GM13976 (cell line): ENCODE data around the gene MORN4.
"Not testable (repeated sequence)": the region's sequence is repeated elsewhere in the genome, so short reads cannot be mapped to it uniquely, and the experiment has no call there.

ENCODE experiments used
- DNase-seq: peaks from one replicate; pipeline ENCODE4 v3.0.0; 2012; ENCODE audit warnings: low spot score
- in situ Hi-C: fragments of 300-500 bp; cut with MboI; formaldehyde crosslinking; loops from one replicate; pipeline ENCODE4 v1.12.0; 2022; ENCODE audit warnings: low sequenced_read_pairs, mixed read lengths, inconsistent platforms; ENCODE audit not compliant: unreplicated experiment
- TF ChIP-seq, protein P1 (sequence below): IDR thresholded peaks from 2 replicates; pipeline ENCODE4 v1.5.1; 2012; ENCODE audit warnings: borderline replicate concordance, mild to moderate bottlenecking; ENCODE audit not compliant: insufficient read depth; ENCODE audit errors: extremely low read depth, missing control alignments, control extremely low read depth

Gene MORN4

DNA sequence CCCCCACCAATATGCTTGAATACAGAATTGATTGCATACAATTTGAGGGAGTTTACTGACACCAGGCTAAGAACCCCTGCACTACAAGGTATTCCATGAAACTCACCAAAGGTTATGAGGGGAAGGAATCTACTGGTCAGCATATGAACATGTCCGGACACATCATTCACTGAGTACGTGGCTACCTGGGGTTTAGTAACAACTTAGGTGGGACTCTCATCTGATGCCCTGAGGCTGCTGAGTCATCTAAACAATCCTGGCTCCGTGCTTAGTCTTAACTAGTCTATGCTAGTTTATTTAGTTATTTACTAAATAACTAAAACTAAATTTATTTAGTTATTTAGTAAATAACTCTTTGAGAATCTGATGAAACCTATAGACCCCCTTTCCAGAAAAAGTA is 18.5 kb upstream of the MORN4 start:
- no peak for DNase-seq
- TF ChIP-seq, protein P1, sequence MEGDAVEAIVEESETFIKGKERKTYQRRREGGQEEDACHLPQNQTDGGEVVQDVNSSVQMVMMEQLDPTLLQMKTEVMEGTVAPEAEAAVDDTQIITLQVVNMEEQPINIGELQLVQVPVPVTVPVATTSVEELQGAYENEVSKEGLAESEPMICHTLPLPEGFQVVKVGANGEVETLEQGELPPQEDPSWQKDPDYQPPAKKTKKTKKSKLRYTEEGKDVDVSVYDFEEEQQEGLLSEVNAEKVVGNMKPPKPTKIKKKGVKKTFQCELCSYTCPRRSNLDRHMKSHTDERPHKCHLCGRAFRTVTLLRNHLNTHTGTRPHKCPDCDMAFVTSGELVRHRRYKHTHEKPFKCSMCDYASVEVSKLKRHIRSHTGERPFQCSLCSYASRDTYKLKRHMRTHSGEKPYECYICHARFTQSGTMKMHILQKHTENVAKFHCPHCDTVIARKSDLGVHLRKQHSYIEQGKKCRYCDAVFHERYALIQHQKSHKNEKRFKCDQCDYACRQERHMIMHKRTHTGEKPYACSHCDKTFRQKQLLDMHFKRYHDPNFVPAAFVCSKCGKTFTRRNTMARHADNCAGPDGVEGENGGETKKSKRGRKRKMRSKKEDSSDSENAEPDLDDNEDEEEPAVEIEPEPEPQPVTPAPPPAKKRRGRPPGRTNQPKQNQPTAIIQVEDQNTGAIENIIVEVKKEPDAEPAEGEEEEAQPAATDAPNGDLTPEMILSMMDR, result no peak
- in situ Hi-C loops, result no loop called here

DNA sequence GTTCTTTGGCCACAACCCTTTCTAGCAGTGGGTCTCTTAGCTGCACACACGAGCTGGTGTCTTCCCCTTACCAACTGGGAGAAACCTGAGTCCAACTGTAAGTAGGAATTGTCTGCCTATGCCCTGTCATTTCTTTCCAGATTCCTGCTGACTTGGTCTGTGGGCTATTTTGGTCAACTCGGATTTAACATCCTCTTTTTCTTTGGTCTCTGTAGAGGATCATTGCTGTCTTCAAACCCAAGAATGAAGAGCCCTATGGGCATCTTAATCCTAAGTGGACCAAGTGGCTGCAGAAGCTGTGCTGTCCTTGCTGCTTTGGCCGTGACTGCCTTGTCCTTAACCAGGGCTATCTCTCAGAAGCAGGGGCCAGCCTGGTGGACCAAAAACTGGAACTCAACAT is 17.4 kb upstream of the MORN4 start:
- in situ Hi-C loops, result no loop called here

DNA sequence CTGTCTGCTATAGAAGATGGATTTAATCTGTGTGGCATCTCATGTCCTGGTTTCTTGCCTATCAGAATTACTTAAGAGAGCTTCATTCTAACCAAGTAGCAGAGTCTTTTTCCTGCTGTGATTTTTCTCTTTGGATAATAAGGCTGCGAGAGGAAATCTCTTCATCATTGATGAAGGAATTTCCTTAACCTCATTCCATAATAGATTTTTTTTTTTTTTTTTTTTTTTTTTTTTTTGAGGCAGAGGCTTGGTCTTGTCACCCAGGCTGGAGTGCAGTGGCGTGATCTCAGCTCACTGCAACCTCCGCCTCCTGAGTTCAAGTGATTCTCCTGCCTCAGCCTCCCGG is 16.1 kb upstream of the MORN4 start:
- in situ Hi-C loops, DNase-seq: not testable (repeated sequence)

More for the DNA sequence above, 17.4 kb upstream of the MORN4 start:
- TF ChIP-seq, protein P1, result no peak
- no peak for DNase-seq

DNA sequence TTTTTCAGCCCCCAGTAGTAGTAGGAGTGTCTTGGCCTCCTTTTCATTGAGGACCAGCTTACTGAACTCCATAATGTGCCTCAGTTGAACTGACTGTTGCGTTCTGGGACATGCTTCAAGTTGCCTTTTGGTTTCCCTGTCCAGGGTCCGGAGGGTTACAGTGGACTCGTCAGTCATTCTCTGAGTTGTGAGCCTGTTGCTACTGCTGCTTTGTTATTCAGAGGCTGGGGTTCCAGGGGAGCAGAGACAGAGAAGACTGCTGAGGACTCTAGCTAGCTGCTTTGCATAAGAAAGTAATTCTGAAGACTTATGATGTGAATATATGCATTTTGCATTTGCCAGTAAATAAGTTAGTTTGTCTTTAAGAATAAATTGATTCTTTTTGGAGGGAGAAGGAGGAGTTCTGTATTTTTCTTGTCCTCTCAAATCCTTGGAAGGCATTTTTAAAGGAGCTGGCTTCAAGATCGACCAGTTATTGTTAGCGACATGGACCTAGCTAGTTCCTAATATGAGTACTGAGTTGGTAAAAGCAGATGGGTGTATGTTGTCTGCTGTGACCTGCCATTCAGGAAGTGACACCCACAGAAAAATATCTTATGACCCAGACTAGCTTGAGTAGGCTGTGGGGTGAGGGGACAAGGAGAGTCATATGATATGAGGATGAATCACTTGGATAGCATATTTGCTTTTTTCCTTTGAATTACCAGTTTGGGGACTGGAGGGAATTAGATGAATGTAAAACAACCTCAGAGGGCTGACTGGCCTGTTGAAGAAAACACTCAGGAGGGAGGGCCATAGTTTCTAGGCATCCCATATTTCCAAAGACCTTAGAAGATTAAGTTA is 15.5 kb upstream of the MORN4 start:
- in situ Hi-C loops, result no loop called here
- DNase-seq, result peak; percentile 68
- TF ChIP-seq, protein P1, result no peak

DNA sequence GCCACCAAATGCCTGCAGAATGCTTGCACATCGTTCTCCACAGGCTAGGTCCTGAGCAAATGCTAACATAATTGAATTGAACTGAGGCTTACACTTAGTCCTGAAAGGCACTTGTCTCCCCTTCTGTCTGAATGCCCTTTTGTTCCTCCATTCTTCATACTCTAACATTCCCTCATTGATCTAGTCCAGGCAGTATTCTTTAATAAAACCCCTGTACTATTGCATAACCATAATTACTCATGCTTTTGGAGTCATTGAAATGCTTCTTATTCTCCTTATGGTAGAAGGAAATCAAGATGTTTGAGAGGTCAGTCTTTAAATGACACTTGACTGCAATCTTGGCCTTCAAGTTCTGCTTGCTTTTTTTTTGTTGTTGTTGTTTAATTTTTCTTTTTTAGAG is 14.3 kb upstream of the MORN4 start:
- in situ Hi-C loops, result no loop called here
- TF ChIP-seq, protein P1, result no peak
- no peak for DNase-seq

DNA sequence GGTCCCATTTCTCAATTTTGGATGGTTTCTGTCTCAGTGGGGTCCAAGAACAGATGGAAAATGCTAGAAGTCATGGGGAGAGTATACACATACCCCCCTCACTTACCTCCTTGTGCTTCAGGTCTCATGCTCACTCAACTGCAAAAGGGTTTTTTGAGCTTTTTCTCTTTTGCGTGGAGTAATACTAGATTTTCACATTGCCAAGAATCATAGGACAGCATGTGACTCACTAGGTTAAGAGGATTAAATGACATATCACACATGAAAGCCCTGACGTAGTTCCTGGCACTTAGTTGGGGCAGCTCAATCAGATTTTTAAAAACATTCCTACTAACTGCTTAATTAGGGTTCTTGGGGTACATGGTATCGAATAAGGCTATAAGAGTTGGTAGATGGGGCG is 11.6 kb upstream of the MORN4 start:
- TF ChIP-seq, protein P1, result no peak
- DNase-seq, result no peak
- in situ Hi-C loops, result no loop called here

DNA sequence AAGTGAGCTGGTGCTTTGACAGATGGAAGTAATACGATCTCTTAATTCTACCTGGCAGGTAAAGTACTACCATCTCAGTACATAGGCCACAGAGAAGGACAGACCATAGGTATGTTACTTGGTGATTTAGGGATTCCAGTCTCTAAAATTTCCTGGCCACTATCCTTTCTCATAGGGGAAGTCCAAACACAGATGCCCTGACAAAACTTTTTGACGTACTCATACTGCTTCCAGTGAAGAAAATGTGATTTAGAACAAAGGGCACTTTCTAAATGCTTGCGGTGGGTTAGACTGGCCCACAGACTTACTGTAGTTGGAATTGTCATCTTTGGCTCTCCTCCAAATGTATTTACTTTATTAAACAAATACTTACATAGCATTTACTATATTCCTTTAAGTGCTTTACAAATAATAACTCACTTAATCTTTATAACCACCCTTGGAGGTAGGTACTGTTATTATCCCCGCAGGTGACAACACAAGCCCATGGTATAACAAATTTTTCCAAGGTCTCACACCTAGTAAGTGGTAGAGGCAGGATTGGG is 10.2 kb upstream of the MORN4 start:
- in situ Hi-C loops, result no loop called here
- no peak for DNase-seq
- TF ChIP-seq, protein P1, result no peak

DNA sequence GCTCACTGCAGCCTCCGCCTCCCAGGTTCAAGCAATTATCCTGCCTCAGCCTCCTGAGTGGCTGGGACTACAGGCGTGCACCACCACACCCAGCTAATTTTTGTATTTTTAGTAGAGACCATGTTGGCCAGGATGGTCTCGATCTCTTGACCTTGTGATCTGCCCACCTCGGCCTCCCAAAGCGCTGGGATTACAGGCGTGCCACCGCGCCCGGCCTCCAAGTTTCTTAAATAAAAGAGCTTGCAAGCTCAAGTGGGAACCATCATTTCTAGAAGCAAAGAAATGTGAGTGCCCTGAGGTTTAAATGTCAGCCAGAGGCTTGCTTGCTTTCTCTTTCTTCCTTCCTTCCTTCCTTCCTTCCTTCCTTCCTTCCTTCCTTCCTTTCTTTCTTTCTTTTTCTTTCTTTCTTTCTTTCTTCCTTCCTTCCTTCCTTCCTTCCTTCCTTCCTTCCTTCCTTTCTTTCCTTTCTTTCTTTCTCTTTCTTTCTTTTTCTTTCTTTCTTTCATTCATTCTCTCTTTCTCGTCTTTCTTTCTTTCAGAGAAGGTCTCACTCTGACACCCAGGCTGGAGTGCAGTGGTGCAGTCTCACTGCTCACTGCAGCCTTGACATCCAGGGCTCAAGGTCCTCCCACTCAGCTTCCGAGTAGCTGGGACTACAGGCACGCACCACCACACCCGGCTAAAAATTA is 9.3 kb upstream of the MORN4 start:
- in situ Hi-C loops, DNase-seq: not testable (repeated sequence)
